Endothelial cell of umbilical vein (primary cell): Measurements from ENCODE around the gene NIN. TPM values are rescaled to one million over a fixed set of nuclear protein-coding genes. Genes with fewer than 3 reads are reported as not detected.

Experiments
- BruUV-seq: library from RNA; stranded (reverse); fragments of 400-500 nt; replicated peaks from 2 replicates; lab custom pipeline; 2021; lab: Mats Ljungman, UMichigan
- CTCF ChIA-PET: fragments of 300-600, 350-600 bp; sonication (Branson Sonifier 250); formaldehyde crosslinking; loops from one replicate; lab custom pipeline; 2021; ENCODE audit warnings: antibody characterized with exemption, inconsistent platforms; lab: Charles Lee
- POLR2A ChIA-PET: fragments of 300-600, 350-600 bp; sonication (Branson Sonifier 250); formaldehyde crosslinking; loops from one replicate; lab custom pipeline; 2021; ENCODE audit warnings: antibody characterized with exemption, inconsistent platforms; lab: Charles Lee
- DNase-seq: peaks from one replicate; pipeline ENCODE4 v3.0.0-alpha.2; 2011; ENCODE audit warnings: low read depth, low spot score
- FAIRE-seq: peaks from 2 replicates; lab custom pipeline; 2011; peaks lifted over from hg19 to GRCh38; lab: Jason Lieb, UNC
- H2AFZ ChIP-seq: 2 replicates; pipeline ENCODE4 v1.6.0; 2012; ENCODE audit warnings: low read depth, low read length, control low read depth, inconsistent platforms
- H3K27ac ChIP-seq: 2 replicates; pipeline ENCODE4 v1.5.1; 2011; ENCODE audit warnings: low read depth, mild to moderate bottlenecking, control low read depth, low read length, moderate library complexity; ENCODE audit not compliant: insufficient read depth
- H3K27me3 ChIP-seq, 2 experiments: 2 replicates each; pipeline versions ENCODE4 v1.6.0 to v1.6.1; 2011; ENCODE audit warnings: low read length in 2 of 2, mixed read lengths in 1 of 2; ENCODE audit not compliant: control insufficient read depth in 2 of 2, insufficient read depth in 2 of 2
- H3K36me3 ChIP-seq, 2 experiments: 2 replicates in 1 of 2; 3 replicates in 1 of 2; pipeline ENCODE4 v1.5.1; 2011; ENCODE audit warnings: low read length in 2 of 2, mild to moderate bottlenecking in 1 of 2, moderate library complexity in 1 of 2; ENCODE audit not compliant: control insufficient read depth in 2 of 2, insufficient read depth in 2 of 2; ENCODE audit errors: extremely low read depth in 1 of 2
- H3K4me1 ChIP-seq: 3 replicates; pipeline ENCODE4 v1.5.1; 2011; ENCODE audit warnings: mild to moderate bottlenecking, low read length; ENCODE audit not compliant: control insufficient read depth, insufficient read depth; ENCODE audit errors: extremely low read depth
- H3K4me2 ChIP-seq: 2 replicates; pipeline ENCODE4 v1.6.1; 2011; ENCODE audit warnings: low read length, control low read depth, mixed read lengths; ENCODE audit not compliant: insufficient read depth
- H3K4me3 ChIP-seq, 3 experiments: fragments of 200-600 bp in 1 of 3; sonication (generic), shearing (Covaris generic) in 1 of 3; replicated peaks in 1 of 3; 2 replicates each; pipeline ENCODE4 v1.5.1; 2011 to 2016; ENCODE audit warnings: control low read depth in 3 of 3, low read length in 3 of 3, mild to moderate bottlenecking in 2 of 3, inconsistent platforms in 1 of 3, low read depth in 1 of 3, moderate library complexity in 1 of 3; ENCODE audit not compliant: insufficient read depth in 1 of 3
- H3K79me2 ChIP-seq: 2 replicates; pipeline ENCODE4 v1.6.0; 2012; ENCODE audit warnings: low read length, inconsistent platforms; ENCODE audit not compliant: control insufficient read depth, insufficient read depth
- H3K9ac ChIP-seq: replicated peaks from 2 replicates; pipeline ENCODE3; 2011; ENCODE audit warnings: low read length, control low read depth; ENCODE audit not compliant: insufficient read depth; ENCODE audit errors: extremely low read depth
- H3K9me1 ChIP-seq: replicated peaks from 3 replicates; pipeline ENCODE4 v1.6.0; 2011; ENCODE audit warnings: mild to moderate bottlenecking, low read length; ENCODE audit not compliant: control insufficient read depth, insufficient read depth; ENCODE audit errors: extremely low read depth
- H3K9me3 ChIP-seq: replicated peaks from 2 replicates; pipeline ENCODE4 v1.5.1; 2012; ENCODE audit warnings: low read length, inconsistent platforms; ENCODE audit not compliant: control insufficient read depth, insufficient read depth
- H4K20me1 ChIP-seq: replicated peaks from 2 replicates; pipeline ENCODE3; 2011; ENCODE audit warnings: mild to moderate bottlenecking, low read length; ENCODE audit not compliant: control insufficient read depth, insufficient read depth; ENCODE audit errors: extremely low read depth
- FOS ChIP-seq: IDR thresholded peaks from 2 replicates; pipeline ENCODE4 v1.6.1; 2011; ENCODE audit warnings: mild to moderate bottlenecking, low read length, moderate library complexity, borderline replicate concordance; ENCODE audit not compliant: insufficient read depth
- GATA2 ChIP-seq: IDR thresholded peaks from 2 replicates; pipeline ENCODE4 v1.7.0; 2011; ENCODE audit warnings: low read depth, mild to moderate bottlenecking, moderate library complexity, mixed read lengths, low read length; ENCODE audit not compliant: insufficient read length, insufficient read depth
- JUN ChIP-seq: IDR thresholded peaks from 2 replicates; pipeline ENCODE4 v1.6.1; 2011; ENCODE audit warnings: borderline replicate concordance, low read depth; ENCODE audit not compliant: insufficient read length, insufficient read depth
- MYC ChIP-seq: IDR thresholded peaks from one replicate; pipeline ENCODE4 v1.6.1; 2011; ENCODE audit warnings: mild to moderate bottlenecking, low read depth, low read length
- POLR2A ChIP-seq: IDR thresholded peaks from 2 replicates; pipeline ENCODE4 v1.6.1; 2012; ENCODE audit warnings: low read depth, mild to moderate bottlenecking, control low read depth, low read length
- POLR2AphosphoS5 ChIP-seq: IDR thresholded peaks from 2 replicates; pipeline ENCODE4 v1.6.1; 2012; ENCODE audit warnings: low read depth, mild to moderate bottlenecking, control low read depth, low read length, moderate library complexity; ENCODE audit not compliant: insufficient read depth
- dilution Hi-C: fragments of 300-500 bp; cut with MboI; formaldehyde crosslinking; loops from one replicate; pipeline ENCODE4 v1.15.0; 2019; ENCODE audit warnings: low sequenced_read_pairs; ENCODE audit not compliant: extremely low pct_ligation_motif_present
- intact Hi-C: fragments of 100-400 bp; cut with micrococcal nuclease; formaldehyde crosslinking; loops from one replicate; pipeline ENCODE4 v1.10.0; 2022
- polyA plus RNA-seq, 4 experiments: library from polyadenylated mRNA; depleted of rRNA in 3 of 4; stranded (reverse) in 3 of 4; unstranded in 1 of 4; fragments of >200 nt; gene quantifications; 2 replicates each; pipeline versions ENCODE4 v1.2.1 to v1.2.3, GENCODE V29; 2011 to 2012; ENCODE audit warnings: missing spikeins in 1 of 4
- total RNA-seq: library from RNA; stranded (reverse); gene quantifications from 2 replicates; pipeline ENCODE4 v1.2.3, GENCODE V29; 2021
- TF ChIP-seq, protein P1 (sequence below): IDR thresholded peaks from 2 replicates; pipeline ENCODE4 v1.6.1; 2011; ENCODE audit not compliant: insufficient read depth, insufficient read length
- TF ChIP-seq, protein P2 (sequence below), 2 donors: IDR thresholded peaks; 1 replicate in 1 of 2; 2 replicates in 1 of 2; pipeline ENCODE4 v1.5.1; 2011; ENCODE audit warnings: low read length in 2 of 2, mild to moderate bottlenecking in 2 of 2, moderate library complexity in 2 of 2, control low read depth in 1 of 2, inconsistent platforms in 1 of 2, low read depth in 1 of 2; ENCODE audit not compliant: insufficient read depth in 1 of 2; ENCODE audit errors: extremely low read depth in 1 of 2

The NIN gene
- total and polyA plus RNA-seq, 2 donors (not counting 3 experiments of a cell fraction or from before 2014, with no cell fraction given), result 7.1 to 76.3 TPM

DNA sequence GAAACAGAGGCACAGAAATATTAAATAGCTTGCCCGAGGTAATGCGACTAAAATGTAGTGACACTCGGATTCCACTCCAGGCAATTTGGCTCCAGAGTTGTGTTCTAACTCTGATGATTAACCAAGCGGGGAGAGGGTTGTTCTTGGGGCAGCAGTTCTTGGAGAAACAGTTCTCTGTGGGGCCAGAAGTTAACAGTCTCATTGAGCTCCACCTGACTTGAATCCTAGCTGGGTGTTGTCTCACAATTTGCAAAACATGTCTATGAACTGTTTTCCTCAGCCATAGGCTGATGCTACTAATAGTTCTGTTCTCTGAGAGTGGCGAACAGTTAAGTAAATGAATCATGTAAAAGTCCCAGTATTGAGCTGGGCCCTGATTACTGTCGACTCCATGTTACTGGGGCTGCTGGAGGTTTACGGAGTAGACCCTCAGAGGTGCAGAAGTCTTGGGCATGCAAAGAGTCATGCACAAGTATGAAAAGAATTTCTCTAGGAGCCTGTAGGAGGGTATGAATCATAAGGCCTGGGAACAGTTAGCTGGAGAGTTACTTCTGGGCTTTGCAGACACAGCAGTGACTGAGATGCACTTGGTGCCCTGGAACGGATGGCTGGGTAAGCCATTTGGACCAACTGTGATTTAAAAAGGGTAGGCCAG, 15.4 kb upstream of the NIN start:
- CTCF ChIA-PET, result interaction anchor here (1.2 to 3.7 kb wide), 2 partner anchors 13 to 69 kb away, joined by 3 to 30 read pairs; no protein-coding TSS in a partner anchor
- dilution Hi-C loops, result no loop called here
- H3K9me3 ChIP-seq, result no peaks in the 10 kb centered on the region
- DNase-seq, result no peak
- no peaks in the 10 kb centered on the region for H3K9me1 ChIP-seq
- BruUV-seq, result no TSS peak
- no peak overlapping the region for H2AFZ ChIP-seq
- H3K27me3 ChIP-seq, result peaks cover 3 to 12% of the 10 kb centered on the region in 2 experiments
- H4K20me1 ChIP-seq, result no peaks in the 10 kb centered on the region
- H3K9ac ChIP-seq, result no peak overlapping the region
- no peaks in the 10 kb centered on the region for H3K79me2 ChIP-seq
- no peak for TF ChIP-seq POLR2AphosphoS5
- no peak overlapping the region for H3K27ac ChIP-seq
- POLR2A ChIA-PET, result no interaction called here
- H3K4me2 ChIP-seq, result no peak overlapping the region
- H3K36me3 ChIP-seq, result no peaks in the 10 kb centered on the region
- intact Hi-C loops, result no loop called here
- FAIRE-seq, result no peak
- H3K4me3 ChIP-seq, result no peak overlapping the region
- H3K4me1 ChIP-seq, result no peaks in the 10 kb centered on the region

DNA sequence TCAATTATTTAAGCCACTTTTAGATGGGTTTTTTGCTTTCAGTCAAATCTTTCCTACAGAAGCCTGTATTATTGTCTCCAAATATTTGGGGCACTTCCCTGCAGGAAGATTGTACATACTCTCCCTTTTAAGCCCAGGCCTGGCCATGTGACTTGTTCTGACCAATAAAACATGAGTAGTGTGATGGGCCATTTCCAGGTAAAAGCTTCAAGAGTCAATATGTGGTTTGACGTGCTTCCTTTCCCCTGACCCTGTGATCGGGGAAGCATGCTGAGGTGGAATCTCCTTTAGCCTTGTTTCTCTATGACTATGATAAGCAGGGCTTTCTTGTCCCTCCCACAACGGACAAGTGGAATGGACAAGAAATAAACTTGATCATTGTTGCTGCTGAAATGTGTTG, 14.2 kb upstream of the NIN start:
- ChIA-PET POLR2A (no interaction called here), CTCF (interaction anchor here (3.7 kb wide), 1 partner anchor 14 kb away, joined by 30 read pairs; no protein-coding TSS in a partner anchor)
- Histone ChIP-seq H3K27ac (no peak overlapping the region), H3K9ac (no peak overlapping the region), H2AFZ (no peak overlapping the region), H4K20me1 (no peaks in the 10 kb centered on the region), H3K36me3 (no peaks in the 10 kb centered on the region), H3K9me3 (no peaks in the 10 kb centered on the region), H3K9me1 (no peaks in the 10 kb centered on the region), H3K27me3 (peaks cover 9 to 15% of the 10 kb centered on the region in 2 experiments), H3K4me2 (no peak overlapping the region), H3K79me2 (no peaks in the 10 kb centered on the region), H3K4me3 (no peak overlapping the region), H3K4me1 (no peaks in the 10 kb centered on the region)
- no peak for FAIRE-seq
- TF ChIP-seq, protein P1, sequence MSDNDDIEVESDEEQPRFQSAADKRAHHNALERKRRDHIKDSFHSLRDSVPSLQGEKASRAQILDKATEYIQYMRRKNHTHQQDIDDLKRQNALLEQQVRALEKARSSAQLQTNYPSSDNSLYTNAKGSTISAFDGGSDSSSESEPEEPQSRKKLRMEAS, result no peak
- TF ChIP-seq, protein P2, sequence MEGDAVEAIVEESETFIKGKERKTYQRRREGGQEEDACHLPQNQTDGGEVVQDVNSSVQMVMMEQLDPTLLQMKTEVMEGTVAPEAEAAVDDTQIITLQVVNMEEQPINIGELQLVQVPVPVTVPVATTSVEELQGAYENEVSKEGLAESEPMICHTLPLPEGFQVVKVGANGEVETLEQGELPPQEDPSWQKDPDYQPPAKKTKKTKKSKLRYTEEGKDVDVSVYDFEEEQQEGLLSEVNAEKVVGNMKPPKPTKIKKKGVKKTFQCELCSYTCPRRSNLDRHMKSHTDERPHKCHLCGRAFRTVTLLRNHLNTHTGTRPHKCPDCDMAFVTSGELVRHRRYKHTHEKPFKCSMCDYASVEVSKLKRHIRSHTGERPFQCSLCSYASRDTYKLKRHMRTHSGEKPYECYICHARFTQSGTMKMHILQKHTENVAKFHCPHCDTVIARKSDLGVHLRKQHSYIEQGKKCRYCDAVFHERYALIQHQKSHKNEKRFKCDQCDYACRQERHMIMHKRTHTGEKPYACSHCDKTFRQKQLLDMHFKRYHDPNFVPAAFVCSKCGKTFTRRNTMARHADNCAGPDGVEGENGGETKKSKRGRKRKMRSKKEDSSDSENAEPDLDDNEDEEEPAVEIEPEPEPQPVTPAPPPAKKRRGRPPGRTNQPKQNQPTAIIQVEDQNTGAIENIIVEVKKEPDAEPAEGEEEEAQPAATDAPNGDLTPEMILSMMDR (IDR thresholded peaks at IDR 0.05; ENCODE audit: extremely low read depth in 1 of 2, insufficient read depth in 1 of 2, low read depth in 1 of 2, low read length in 2 of 2), result no peak
- TF ChIP-seq POLR2AphosphoS5, result no peak
- TF ChIP-seq GATA2, result no peak
- TF ChIP-seq MYC, result no peak
- no peak for TF ChIP-seq FOS
- TF ChIP-seq JUN, result no peak
- no peak for TF ChIP-seq POLR2A
- no peak for DNase-seq
- intact Hi-C loops (no loop called here), dilution Hi-C loops (no loop called here)
- BruUV-seq, result no TSS peak
